ENCODE data around the gene KIAA1549. TPM values are rescaled to one million over a fixed set of nuclear protein-coding genes. Genes with fewer than 3 reads are reported as not detected.

The KIAA1549 gene
- polyA plus RNA-seq, 1 donor (not counting 4 experiments of a cell fraction or from before 2014, with no cell fraction given): 1.1 TPM

DNA sequence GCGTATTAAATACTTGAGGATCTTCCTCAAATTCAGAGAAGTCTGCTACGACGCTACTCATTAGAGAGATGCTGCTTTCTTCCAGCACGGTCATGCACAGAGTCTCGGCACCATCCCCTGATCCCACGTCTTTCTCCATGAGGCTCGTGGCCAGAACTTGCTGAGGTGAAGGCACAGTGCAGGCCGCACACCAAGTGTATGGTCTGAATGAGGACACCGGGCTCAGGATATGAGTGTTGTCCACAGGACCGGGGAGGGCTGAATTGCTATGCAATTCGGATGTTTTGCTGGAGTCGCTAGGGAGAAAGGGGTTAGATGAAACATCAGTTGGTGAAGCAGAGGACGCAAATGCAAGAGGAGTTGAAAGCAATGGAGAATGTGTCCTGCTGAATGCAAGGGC lies 63.0 kb downstream of the KIAA1549 start:
- H3K4me1 ChIP-seq (ENCODE audit: control insufficient read depth, extremely low read depth, insufficient read depth, low read length): no peaks in the 10 kb centered on the region
- FAIRE-seq (no peak), DNase-seq (ENCODE audit: low read depth, low spot score) (no peak)
- no peaks in the 10 kb centered on the region for H3K36me3 ChIP-seq (ENCODE audit: control insufficient read depth in 2 of 2, extremely low read depth in 1 of 2, insufficient read depth in 2 of 2, low read length in 2 of 2)
- H3K4me3 ChIP-seq (ENCODE audit: control insufficient read depth in 2 of 3, extremely low read depth in 1 of 3, insufficient read depth in 2 of 3, low read depth in 1 of 3, low read length in 3 of 3): no peak overlapping the region
- no peaks in the 10 kb centered on the region for H4K20me1 ChIP-seq (ENCODE audit: control insufficient read depth, extremely low read depth, insufficient read depth, low read length)
- H3K9ac ChIP-seq (ENCODE audit: control insufficient read depth, extremely low read depth, insufficient read depth, low read length): no peak overlapping the region
- no peaks in the 10 kb centered on the region for H3K9me1 ChIP-seq (ENCODE audit: control insufficient read depth, extremely low read depth, insufficient read depth, low read length)
- no peak for TF ChIP-seq CTCF (optimal IDR thresholded peaks at IDR 0.05 in 1 of 3, IDR thresholded peaks at IDR 0.05 in 1 of 3, conservative IDR thresholded peaks at IDR 0.05 in 1 of 3; ENCODE audit: extremely low read depth in 1 of 3, insufficient read depth in 2 of 3, low read length in 3 of 3)
- no peak for TF ChIP-seq EZH2 (IDR thresholded peaks at IDR 0.05; ENCODE audit: low read length)
- no peak overlapping the region for H3K27ac ChIP-seq (ENCODE audit: control insufficient read depth, insufficient read depth, low read length)
- H2AFZ ChIP-seq (ENCODE audit: control insufficient read depth, low read length): no peak overlapping the region
- dilution Hi-C loops (cut with MboI; ENCODE audit: extremely low pct_ligation_motif_present, low sequenced_read_pairs): no loop called here
- H3K4me2 ChIP-seq (ENCODE audit: control insufficient read depth, extremely low read depth, insufficient read depth, low read depth, low read length): no peak overlapping the region
- H3K79me2 ChIP-seq (ENCODE audit: control insufficient read depth, insufficient read depth, low read length): no peaks in the 10 kb centered on the region
- H3K9me3 ChIP-seq (ENCODE audit: control insufficient read depth, low read depth, low read length): no peaks in the 10 kb centered on the region
- H3K27me3 ChIP-seq (ENCODE audit: control insufficient read depth, extremely low read depth, insufficient read depth, low read length): no peaks in the 10 kb centered on the region

DNA sequence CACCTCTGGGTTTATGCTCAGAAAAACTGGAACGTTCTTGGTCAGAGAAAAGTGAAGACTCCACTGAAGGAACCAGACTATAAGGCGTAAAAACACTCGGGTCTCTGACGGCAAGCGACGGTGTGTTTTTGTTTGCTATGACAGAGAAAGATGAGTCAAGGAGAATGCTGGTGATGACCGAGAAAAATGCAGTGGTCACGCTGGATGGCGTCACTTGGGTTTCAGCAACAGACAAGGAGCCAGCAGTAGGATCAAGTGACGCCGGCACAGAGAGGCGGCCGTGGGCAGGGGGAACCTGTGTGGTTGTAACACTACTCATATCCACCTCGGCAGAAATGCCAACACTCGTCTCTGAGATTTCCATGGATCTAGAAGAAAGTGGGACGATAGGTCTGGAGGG lies 63.4 kb downstream of the KIAA1549 start:
- dilution Hi-C loops (cut with MboI; ENCODE audit: extremely low pct_ligation_motif_present, low sequenced_read_pairs): no loop called here
- Histone ChIP-seq H4K20me1 (ENCODE audit: control insufficient read depth, extremely low read depth, insufficient read depth, low read length) (no peaks in the 10 kb centered on the region), H3K9ac (ENCODE audit: control insufficient read depth, extremely low read depth, insufficient read depth, low read length) (no peak overlapping the region), H3K9me3 (ENCODE audit: control insufficient read depth, low read depth, low read length) (no peaks in the 10 kb centered on the region), H3K4me1 (ENCODE audit: control insufficient read depth, extremely low read depth, insufficient read depth, low read length) (no peaks in the 10 kb centered on the region), H3K27me3 (ENCODE audit: control insufficient read depth, extremely low read depth, insufficient read depth, low read length) (no peaks in the 10 kb centered on the region), H3K4me3 (ENCODE audit: control insufficient read depth in 2 of 3, extremely low read depth in 1 of 3, insufficient read depth in 2 of 3, low read depth in 1 of 3, low read length in 3 of 3) (no peak overlapping the region), H3K9me1 (ENCODE audit: control insufficient read depth, extremely low read depth, insufficient read depth, low read length) (no peaks in the 10 kb centered on the region), H3K27ac (ENCODE audit: control insufficient read depth, insufficient read depth, low read length) (no peak overlapping the region), H3K79me2 (ENCODE audit: control insufficient read depth, insufficient read depth, low read length) (no peaks in the 10 kb centered on the region), H3K36me3 (ENCODE audit: control insufficient read depth in 2 of 2, extremely low read depth in 1 of 2, insufficient read depth in 2 of 2, low read length in 2 of 2) (no peaks in the 10 kb centered on the region), H2AFZ (ENCODE audit: control insufficient read depth, low read length) (no peak overlapping the region), H3K4me2 (ENCODE audit: control insufficient read depth, extremely low read depth, insufficient read depth, low read depth, low read length) (no peak overlapping the region)
- TF ChIP-seq EZH2 (IDR thresholded peaks at IDR 0.05; ENCODE audit: low read length) (no peak), CTCF (optimal IDR thresholded peaks at IDR 0.05 in 1 of 3, IDR thresholded peaks at IDR 0.05 in 1 of 3, conservative IDR thresholded peaks at IDR 0.05 in 1 of 3; ENCODE audit: extremely low read depth in 1 of 3, insufficient read depth in 2 of 3, low read length in 3 of 3) (no peak)
- DNase-seq (ENCODE audit: low read depth, low spot score): no peak
- FAIRE-seq: no peak

All from keratinocyte (primary cell).